Measurements from ENCODE around the gene TAX1BP1.

DNA sequence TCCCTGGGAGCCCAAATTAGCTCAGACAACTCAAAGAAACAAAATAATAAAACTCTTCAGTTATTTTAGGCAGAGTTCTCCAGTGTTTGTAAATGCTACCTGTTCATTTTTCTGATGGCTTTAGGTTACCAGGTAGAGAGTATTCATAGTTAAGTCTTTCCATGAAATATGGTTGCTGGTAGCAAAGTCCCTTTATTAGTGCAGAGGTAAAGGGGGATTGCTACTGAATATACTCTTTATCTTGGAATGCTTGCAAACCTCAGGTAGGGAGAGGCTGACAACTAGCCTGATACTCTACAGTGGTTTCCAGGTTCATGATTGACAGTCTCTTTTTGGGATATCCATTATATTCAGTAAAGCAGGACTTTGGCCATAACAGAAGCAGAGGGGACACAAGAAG, 6.5 kb downstream of the TAX1BP1 start:
- TF ChIP-seq, protein P1, sequence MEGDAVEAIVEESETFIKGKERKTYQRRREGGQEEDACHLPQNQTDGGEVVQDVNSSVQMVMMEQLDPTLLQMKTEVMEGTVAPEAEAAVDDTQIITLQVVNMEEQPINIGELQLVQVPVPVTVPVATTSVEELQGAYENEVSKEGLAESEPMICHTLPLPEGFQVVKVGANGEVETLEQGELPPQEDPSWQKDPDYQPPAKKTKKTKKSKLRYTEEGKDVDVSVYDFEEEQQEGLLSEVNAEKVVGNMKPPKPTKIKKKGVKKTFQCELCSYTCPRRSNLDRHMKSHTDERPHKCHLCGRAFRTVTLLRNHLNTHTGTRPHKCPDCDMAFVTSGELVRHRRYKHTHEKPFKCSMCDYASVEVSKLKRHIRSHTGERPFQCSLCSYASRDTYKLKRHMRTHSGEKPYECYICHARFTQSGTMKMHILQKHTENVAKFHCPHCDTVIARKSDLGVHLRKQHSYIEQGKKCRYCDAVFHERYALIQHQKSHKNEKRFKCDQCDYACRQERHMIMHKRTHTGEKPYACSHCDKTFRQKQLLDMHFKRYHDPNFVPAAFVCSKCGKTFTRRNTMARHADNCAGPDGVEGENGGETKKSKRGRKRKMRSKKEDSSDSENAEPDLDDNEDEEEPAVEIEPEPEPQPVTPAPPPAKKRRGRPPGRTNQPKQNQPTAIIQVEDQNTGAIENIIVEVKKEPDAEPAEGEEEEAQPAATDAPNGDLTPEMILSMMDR (conservative IDR thresholded peaks at IDR 0.05): no peak
- TF ChIP-seq ZFX (IDR thresholded peaks at IDR 0.05): no peak

Measured in C4-2B (cell line).